SIG-M5 treated with dmso at 0.1 percent for 504 hours (cell line): ENCODE results near the gene CNOT6L.
A peak's percentile ranks its signal among the peaks of the same experiment; 100 is the strongest.
"Not testable (repeated sequence)": the region's sequence is repeated elsewhere in the genome, so short reads cannot be mapped to it uniquely, and the experiment has no call there.

ENCODE experiments used
- DNase-seq: peaks from one replicate; lab custom pipeline; 2025; ENCODE audit not compliant: unreplicated experiment; lab: John Stamatoyannopoulos, UW

Gene CNOT6L

DNA sequence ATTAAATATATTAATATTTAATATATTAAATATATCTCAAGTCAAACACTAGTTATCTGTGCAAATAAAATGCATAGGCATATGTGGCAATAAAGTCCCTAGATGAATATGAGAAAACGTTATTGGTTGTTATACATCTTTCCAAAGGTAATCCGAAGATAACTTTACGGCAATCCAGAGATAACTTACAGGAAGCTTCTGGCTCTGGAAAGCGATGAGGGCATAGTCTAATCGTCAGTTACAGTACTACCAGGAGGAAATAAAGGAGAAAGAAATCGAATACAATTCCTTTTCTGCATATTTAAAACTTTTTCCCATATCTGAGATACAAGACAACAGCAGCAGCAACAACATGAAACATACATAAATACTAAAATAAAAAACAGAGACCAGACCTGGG lies 35.3 kb downstream of the CNOT6L start:
- DNase-seq = no peak

DNA sequence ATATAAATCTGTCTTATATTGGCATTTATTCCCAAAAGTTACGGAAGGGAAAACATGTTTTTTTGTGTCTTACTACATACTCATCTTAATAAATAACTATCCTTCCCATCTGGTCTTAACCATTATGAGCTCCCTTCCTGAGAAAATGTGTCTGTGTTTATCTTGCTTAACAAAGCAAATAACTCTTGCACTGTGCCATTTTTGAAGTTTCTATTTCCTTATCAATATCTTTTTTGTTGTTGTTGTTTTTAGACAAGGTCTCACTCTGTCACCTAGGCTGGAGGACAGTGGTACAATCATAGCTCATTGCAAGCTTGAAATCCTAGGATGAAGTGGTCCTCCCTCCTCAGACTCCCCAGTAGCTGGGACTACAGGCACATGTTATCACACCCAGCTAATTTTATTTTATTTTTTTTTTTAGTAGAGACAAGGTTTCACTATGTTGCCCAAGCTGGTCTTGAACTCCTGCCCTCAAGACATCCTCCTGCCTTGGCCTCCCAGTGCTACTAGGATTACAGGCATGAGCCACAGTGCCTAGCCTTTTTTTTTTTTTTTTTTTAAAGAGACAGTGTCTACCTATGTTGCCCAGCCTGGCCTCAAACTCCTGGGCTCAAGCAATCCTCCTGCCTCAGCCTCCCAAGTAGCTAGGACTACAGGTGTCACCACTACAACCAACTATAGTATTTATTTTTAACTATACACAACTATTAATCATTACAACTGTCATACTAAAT lies 36.9 kb downstream of the CNOT6L start:
- no peak for DNase-seq

DNA sequence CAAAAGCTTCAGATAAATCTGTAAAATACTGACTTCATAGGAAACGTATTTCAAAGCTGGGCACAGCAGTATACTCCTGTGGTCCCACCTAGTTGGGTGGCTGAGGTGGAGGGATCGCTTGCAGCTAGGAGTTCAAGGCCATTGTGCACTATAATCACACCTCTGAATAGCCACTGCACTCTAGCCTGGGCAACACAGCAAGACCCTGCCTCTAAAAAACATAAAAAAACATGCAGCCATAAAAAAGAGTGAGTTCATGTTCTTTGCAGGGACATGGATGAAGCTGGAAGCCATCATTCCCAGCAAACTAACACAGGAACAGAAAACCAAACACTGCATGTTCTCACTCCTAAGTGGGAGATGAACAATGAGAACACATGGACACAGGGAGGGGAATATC lies 38.4 kb downstream of the CNOT6L start:
- DNase-seq = not testable (repeated sequence)

DNA sequence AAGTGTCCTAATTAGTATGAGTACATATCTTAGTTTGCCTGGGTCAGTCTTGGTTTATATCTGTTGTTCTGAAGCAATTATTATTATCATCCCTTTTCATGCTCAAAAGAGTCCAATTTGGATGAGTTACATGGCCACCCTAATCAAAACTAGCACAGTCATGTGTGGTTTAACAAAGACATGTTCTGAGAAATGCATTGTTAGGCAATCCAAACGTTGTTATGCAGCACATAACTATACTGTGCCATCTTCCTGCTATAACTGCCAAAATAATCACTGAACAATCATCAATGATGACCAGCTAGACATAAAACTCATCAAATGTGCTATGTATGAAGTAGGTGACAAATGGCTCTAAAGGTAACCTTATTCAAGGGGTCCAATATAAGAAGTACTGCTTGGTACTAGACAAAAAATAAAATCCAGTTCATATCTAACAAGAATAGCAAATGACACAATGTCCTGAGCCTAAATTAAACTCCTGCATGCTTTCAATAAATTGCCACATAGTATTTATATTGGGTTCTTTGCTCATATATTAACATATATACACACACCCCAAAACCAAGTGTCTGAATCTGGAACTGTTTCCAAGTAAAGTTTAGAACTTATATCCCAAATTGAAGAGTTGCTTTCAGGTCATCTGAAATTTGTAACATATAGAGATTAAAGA lies 41.9 kb downstream of the CNOT6L start:
- DNase-seq = no peak

DNA sequence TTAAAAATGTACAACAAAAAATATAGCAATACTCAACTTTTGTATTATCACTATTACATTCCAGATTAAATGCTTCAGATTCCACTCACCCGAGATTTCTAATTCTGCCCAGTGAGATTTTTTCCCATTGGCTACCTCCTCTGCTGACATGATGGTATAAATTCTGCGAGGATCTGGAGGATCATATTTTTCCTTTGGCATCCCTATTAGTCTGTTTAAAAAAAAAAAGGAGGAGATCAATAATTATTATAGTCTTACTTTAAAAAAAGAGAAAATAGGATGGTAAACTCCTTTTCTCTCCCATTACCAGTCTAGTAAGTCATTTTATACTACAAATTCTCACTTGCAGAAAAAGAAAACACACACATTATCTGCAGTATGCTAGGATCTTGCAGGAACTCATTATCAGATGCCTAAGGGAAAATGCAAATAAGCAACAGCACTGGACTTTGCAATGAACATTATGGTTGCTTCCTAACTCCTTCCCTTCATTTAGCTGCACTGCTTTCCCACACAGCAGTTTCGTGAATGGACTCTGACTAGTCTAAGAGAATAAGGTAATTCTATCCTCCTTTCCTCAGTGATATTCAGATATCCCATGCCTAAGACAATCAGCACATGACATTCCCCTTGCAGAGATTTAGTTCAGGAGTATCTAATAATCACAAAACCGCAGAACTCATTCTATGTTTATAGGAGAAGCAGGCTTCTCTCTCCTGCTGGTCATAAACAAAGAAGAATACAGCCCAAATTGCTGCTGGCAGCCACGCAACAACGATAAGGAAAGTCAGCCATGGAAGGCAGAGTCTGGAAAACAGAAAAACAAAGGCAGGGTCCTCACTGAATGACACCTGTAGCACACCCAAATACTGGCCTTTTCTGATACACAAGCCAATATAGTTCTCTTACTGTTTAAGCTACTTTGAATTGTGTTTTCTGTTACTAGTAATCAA lies 42.7 kb downstream of the CNOT6L start:
- no peak for DNase-seq

DNA sequence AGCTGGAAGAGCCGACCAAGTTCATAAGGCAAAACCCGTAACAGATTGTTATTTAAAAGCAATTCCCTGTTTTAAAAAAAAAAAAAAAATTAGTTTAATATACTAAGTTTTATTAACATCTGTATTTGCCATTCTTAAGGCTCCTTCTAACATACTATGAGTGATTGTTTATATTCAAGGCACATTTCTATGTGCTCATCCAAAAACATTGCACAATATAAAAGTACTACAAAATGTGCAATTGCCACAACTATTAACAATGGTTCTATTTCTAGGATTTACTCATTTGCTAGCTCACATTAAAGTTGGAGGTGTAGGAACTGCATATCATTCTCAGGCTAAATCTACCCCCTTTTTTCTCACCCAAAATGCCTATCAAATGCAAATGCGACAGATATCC lies 46.1 kb downstream of the CNOT6L start:
- DNase-seq = no peak

DNA sequence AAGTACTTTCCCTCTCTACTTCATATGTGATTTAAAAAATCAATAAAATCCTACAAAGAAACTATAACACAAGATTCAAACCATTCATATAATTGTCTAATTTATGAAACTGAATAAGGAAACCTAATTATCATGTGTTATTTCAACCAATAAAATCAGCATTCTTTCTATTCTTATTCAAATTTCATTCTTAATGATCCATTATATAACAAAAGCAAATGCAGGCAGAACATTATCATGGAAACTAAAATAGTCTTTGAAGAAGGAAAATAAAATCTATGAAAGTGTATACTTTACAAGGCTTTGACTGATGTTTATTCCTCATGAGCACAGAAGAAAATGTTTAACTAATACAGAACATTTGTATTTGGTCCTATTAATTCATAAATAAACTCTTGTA lies 47.6 kb downstream of the CNOT6L start:
- no peak for DNase-seq

DNA sequence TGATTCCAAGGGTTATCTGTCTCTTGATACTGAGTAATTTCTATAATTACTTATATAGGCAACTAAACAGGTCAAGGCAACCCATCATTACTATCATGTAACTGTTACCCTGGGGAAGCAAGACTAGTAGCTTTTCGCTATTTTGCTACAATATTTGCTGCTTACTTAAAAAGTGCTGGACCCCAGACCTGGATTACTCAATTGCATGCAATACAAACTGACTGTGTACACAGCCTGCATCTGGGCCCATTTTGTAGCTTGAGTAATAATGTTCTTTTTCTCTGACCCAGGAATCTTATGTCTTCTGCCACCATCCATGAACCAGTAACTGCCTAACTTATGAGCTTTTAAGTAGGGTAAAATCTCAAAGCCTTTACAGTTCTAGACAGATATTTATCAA lies 53.4 kb downstream of the CNOT6L start:
- DNase-seq = no peak

DNA sequence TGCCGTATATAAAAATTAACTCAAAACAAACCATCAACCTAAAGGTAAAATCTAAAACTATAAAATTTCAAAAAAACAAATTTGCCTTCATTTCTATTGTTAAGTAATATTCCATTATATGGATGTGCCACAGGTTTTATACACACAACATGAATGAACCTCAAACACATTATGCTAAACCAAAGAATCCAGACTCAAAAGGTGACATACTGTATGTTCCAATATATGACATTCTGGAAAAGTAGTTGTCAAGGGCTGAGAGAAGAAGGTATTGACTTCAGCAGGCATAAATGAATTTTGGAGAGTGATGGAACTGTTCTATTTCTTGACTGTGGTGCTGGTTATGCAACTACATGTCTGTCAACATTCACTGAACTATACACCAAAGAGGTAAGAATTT lies 56.6 kb downstream of the CNOT6L start:
- DNase-seq = no peak

DNA sequence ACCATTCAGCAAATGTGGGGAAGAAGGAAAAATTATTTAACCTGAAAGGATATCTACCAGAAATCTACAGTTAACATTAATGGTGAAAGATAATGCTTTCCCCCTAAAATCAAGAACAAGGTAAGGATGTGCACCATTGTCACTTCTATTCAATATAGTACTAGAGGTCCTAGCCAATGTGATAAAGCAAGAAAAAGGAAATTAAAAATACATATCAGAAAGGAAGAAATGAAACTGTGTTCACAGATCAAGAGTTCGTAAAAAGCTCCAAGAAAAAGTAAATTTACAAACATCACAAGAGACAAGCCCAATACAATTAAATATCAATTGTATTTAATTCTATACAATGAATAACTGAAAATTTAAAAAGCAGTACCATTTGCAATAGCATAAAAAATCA lies 57.6 kb downstream of the CNOT6L start:
- DNase-seq = no peak

DNA sequence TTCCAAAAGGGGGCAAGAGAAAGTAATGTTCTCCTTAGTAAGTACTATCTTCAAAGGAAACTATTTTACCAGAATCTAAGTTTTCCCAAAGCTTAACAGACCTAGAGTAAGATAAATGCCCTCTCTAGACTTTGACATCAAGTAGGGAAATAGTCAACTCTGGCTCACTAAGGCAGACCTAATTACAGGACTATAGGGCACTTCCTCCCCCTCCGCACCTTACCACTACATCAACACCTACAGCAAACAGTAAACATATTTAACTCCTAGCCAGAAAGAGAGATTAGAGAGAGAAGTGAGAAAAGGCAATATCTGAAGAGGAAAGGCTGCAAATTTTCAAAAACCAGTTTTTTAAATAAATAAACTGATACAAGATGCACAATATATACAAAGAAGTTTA lies 60.4 kb downstream of the CNOT6L start:
- no peak for DNase-seq

DNA sequence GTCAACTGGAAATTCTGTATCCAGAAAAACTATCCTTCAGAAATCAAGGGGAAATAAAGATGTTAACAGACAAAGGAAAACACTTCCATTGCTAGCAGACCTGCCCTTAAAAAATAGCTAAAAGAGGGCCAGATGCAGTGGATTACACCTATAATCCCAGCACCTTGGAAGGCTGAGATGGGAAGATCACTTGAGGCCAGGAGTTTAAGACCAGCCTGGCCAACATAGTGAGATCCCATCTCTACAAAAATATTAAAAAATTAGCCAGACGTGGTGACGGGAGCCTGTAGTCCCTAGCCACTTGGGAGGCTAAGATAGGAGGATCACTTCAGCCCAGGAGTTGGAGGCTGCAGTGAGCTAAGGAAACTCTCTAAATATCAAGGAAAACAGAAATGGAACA lies 67.4 kb downstream of the CNOT6L start:
- DNase-seq = no peak

DNA sequence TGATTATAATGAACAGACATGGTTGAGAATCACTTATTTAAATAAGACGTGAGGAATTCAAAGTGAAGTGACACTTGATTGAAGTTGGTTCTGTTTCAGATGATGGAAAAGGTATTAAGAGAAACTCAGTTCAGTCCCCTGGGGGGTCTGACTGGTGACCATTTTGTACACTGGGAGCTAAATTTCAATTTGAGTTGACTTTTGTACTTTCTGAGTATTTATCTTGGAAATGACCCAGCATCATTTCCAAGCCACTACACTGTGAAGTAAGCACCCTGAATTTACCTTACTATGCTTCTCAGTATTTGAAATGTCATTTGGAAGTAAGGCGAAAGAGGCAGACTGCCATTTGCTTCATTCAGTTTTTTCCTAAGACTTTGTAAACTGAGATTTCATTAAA lies 73.4 kb downstream of the CNOT6L start:
- no peak for DNase-seq

DNA sequence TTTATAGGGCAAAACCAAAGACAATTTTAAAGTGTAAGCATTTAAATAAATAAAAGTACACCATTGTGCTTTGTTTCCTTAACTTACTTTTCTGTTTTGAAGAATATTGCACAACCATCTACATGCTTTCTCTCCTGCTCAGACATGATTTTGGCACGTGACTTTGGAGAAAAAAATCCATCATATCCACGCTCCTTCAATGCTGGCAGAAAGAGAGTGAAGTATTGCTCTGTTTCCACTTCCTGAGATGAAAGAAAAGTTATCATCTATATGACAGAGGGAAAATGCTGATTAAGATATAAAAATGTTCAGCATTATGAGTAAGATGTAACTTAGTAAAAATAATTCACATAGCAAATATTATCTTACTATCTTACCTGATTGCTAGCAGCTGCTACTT lies 77.1 kb downstream of the CNOT6L start:
- no peak for DNase-seq

DNA sequence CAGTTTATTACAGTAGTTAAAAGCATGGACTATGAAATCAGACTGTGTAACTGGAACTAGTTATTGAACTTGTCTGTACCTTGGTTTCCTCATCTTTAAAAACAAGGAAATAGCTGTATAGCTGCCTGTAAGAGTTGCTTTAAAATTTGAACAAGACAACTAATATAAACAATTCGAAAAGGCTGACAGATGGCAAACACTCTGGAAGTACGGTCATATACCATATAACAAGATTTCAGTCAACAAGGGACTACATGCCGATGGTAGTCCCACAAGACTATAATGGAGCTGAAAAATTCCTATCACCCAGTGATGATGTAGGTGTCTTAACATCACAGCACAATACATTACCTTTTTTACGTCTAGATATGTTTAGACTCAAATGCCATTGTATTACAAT lies 78.7 kb downstream of the CNOT6L start:
- DNase-seq = no peak

DNA sequence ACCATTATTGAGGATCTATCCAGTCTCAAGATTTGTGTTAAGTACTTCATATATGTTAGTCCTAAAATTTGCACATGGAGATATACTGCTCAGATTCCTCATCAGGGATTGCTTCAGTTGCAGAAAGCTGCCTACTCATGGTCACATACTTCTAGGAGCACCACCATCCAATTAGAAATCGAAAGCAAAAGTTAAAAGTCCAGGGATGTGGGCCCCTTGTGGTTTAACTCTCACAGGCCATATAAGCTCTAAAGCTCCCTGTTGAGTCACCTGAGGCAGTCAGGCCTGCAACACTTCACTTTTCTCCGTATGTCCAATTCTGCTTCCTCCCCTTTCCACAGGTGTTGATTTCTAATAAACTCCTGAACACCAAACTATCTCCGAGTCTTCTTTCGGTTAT lies 84.2 kb downstream of the CNOT6L start:
- DNase-seq = peak; percentile 81

DNA sequence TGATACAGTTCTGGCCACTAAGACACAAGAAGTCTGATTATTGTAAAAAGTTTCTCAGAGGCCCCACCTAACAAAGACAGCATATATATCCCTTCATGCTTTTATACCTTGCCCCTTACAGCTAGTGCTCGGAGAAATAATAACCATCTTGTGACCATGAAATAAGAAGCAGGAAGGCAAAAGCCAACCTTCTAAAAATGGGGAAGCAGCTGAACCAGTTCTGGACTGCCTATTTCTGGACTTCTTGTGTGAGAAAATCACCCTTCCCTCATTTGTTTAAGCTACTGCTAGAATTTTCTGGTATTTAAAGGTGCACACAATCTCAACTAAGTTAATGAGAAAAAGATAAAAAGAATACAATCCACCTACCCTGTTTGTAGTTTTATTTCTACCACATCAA lies 87.5 kb downstream of the CNOT6L start:
- no peak for DNase-seq

DNA sequence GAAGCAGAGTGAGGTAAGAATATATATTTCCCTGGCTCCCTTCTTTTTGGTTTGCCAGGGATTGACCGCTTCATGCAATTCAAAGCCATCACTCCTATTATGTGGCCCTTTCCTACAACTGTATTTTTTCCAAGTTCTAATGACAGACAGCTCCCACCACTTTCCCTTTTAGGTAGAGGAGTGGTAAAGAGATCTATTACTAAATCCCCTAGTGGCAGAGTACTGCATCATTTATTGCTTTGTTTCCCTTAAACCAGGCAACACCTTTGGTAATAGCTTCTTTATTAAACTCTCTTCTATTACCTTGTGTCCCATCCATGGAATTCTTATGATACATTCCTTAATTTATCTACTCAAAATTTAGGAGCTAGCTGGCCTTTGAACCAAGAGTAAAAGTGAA lies 90.7 kb downstream of the CNOT6L start:
- DNase-seq = no peak

DNA sequence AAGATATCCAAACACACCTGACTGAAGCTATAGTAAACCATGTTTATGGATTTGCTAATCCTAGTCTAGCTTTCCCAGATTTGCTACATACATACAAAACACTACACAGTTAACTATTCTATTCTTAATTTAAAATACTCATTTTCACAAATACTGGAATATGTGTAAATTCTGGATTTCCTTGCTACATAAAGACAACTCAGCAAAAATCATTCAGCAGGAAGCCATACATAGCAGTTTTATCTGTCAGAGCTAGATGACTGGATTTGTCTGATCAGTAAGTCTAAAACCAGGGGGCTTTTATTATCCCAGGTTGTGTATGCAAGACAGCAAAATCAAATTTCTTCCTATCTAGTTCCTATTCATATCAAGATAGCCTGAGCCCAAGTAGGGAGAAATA lies 98.1 kb downstream of the CNOT6L start:
- no peak for DNase-seq

DNA sequence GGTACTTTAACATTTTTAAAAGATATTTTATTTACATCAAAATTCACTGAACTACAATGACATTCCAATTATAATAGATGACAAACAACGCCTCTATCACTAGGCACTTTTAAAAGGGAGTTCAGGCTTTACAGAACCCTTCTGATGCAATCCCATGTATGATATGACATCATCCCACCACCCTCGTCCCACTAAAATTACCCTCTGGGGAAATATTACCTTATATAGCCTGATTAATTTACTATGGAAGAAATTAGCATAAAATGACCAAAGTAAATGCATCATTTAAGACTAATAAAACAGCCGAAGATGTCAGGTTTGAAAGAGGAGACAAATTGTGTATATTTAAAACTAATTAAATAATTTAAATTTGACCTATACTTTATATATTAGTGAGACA lies 100.7 kb downstream of the CNOT6L start:
- not testable (repeated sequence) for DNase-seq

DNA sequence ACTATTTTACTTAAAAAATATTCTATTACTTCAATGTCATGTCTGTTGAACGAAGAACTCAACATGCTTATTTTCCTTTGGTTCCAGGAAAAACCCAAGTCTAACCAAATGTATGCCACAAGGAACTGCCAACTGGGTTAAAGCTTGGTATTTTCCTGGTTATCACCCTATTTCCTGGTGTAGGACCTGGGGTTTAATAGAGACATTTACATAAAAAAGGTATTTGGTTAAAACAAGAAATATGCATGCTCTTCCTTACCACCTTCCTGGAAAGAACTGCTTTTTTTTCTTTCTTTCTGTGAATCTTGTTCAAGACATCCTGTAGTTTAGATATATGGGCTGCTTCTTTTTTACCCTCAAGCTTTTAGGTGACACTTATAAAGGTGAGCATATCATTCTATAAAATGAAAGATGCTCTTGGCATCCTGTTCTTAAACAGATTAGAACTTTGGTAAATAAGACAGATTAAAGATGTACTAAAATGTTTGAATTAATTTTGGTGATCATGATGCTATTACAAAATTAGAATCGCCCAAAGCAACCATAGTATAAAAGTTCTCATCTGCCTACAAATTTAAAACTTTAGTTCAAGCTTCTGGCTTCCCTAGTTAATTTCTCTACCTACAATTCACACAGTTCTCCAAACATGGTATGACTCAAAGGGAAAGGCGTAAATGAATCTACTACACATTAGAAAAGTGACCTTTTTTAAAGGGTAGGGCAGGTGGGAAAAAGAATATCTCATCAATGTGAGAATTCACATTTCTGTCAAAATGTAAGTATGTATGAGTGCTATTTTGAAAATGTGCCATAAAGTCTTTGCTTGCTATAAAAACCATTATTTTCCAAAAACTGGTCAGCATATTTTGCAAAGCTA lies 103.5 kb downstream of the CNOT6L start:
- no peak for DNase-seq
